OCI-LY7 (cell line): ENCODE data around the gene ZNF423. TPM values are rescaled to one million over a fixed set of nuclear protein-coding genes. Genes with fewer than 3 reads are reported as not detected.

ENCODE experiments used
- BruUV-seq: library from RNA; stranded (reverse); fragments of 400-500 nt; replicated peaks from 2 replicates; lab custom pipeline; 2021; lab: Mats Ljungman, UMichigan
- CTCF ChIA-PET: fragments of 300-600 bp; sonication (Branson Sonifier 250); formaldehyde crosslinking; loops from one replicate; lab custom pipeline; 2022; ENCODE audit warnings: antibody characterized with exemption; ENCODE audit not compliant: unreplicated experiment; lab: Charles Lee
- POLR2A ChIA-PET: fragments of 300-600 bp; sonication (Branson Sonifier 250); formaldehyde crosslinking; loops from one replicate; lab custom pipeline; 2022; ENCODE audit warnings: antibody characterized with exemption; lab: Charles Lee
- DNase-seq: peaks from one replicate; pipeline ENCODE4 v3.0.0-alpha.2; 2015; ENCODE audit warnings: low spot score
- H2AFZ ChIP-seq: fragments of 200-600 bp; sonication (generic), shearing (Covaris generic); 2 replicates; pipeline ENCODE4 v1.6.1; 2014; ENCODE audit warnings: mild to moderate bottlenecking, antibody characterized with exemption, low read length, moderate library complexity
- H3K27ac ChIP-seq: fragments of 200-600 bp; sonication (generic); 2 replicates; pipeline ENCODE4 v1.5.1; 2014; ENCODE audit warnings: mixed run types, low read depth, mild to moderate bottlenecking, moderate library complexity, low read length, inconsistent platforms; ENCODE audit not compliant: poor library complexity, severe bottlenecking
- H3K36me3 ChIP-seq: fragments of 200-600 bp; sonication (generic); 2 replicates; pipeline ENCODE4 v1.6.1; 2014; ENCODE audit warnings: mild to moderate bottlenecking, antibody characterized with exemption, low read length, moderate library complexity, mixed read lengths; ENCODE audit not compliant: insufficient read depth
- H3K4me1 ChIP-seq: fragments of 200-600 bp; sonication (generic); 2 replicates; pipeline ENCODE4 v1.5.1; 2014; ENCODE audit warnings: mild to moderate bottlenecking, low read length; ENCODE audit not compliant: insufficient read depth, poor library complexity, severe bottlenecking
- H3K4me2 ChIP-seq: fragments of 200-600 bp; sonication (generic); 2 replicates; pipeline ENCODE4 v1.6.1; 2014; ENCODE audit warnings: mild to moderate bottlenecking, low read length
- H3K4me3 ChIP-seq: fragments of 200-600 bp; sonication (generic); 2 replicates; pipeline ENCODE4 v1.5.1; 2014; ENCODE audit warnings: mild to moderate bottlenecking, low read depth, low read length; ENCODE audit not compliant: poor library complexity, severe bottlenecking
- H3K79me2 ChIP-seq: fragments of 200-600 bp; sonication (generic); 2 replicates; pipeline ENCODE4 v1.6.1; 2016; ENCODE audit warnings: low read depth, mild to moderate bottlenecking, low read length, moderate library complexity, mixed read lengths; ENCODE audit not compliant: insufficient read depth
- H3K9me2 ChIP-seq: fragments of 200-600 bp; sonication (generic); 2 replicates; pipeline ENCODE4 v1.6.1; 2016; ENCODE audit warnings: mild to moderate bottlenecking, low read length, mixed read lengths; ENCODE audit not compliant: insufficient read depth
- H3K9me3 ChIP-seq: fragments of 200-600 bp; sonication (generic); 2 replicates; pipeline ENCODE4 v1.6.1; 2014; ENCODE audit warnings: mild to moderate bottlenecking, mixed run types, low read length, mixed read lengths
- H4K20me1 ChIP-seq: fragments of 200-600 bp; sonication (generic); 2 replicates; pipeline ENCODE4 v1.6.1; 2014; ENCODE audit warnings: mild to moderate bottlenecking, antibody characterized with exemption, low read length, moderate library complexity, mixed read lengths; ENCODE audit not compliant: insufficient read depth
- CTCF ChIP-seq: fragments of 200-600 bp; sonication (generic); conservative IDR thresholded peaks from 2 replicates; pipeline ENCODE4 v1.5.1; 2014; ENCODE audit warnings: mild to moderate bottlenecking, antibody characterized with exemption, low read length, moderate library complexity, mixed read lengths
- EZH2phosphoT487 ChIP-seq: fragments of 200-600 bp; sonication (generic); IDR thresholded peaks from 2 replicates; pipeline ENCODE4 v1.6.1; 2018; ENCODE audit warnings: low read depth, borderline replicate concordance, mild to moderate bottlenecking, mixed run types, antibody characterized with exemption, low read length, moderate library complexity, mixed read lengths
- intact Hi-C: fragments of 100-400 bp; cut with micrococcal nuclease; formaldehyde crosslinking; loops from one replicate; pipeline ENCODE4 v1.10.0; 2022; ENCODE audit not compliant: unreplicated experiment
- total RNA-seq, 2 experiments: library from RNA; depleted of rRNA in 1 of 2; stranded (reverse); fragments of >200 nt in 1 of 2; shearing (Covaris generic) in 1 of 2; gene quantifications; 2 replicates each; pipeline ENCODE4 v1.2.3, GENCODE V29; 2014 to 2022

Gene ZNF423
- total RNA-seq, 2 experiments from 2014 or later, result 0.09 to 0.13 TPM

- Histone ChIP-seq H4K20me1 (no peaks in the 10 kb centered on the region), H3K4me3 (no peak overlapping the region), H3K27ac (no peak overlapping the region), H2AFZ (no peak overlapping the region), H3K4me1 (no peaks in the 10 kb centered on the region), H3K4me2 (no peak overlapping the region), H3K9me3 (no peaks in the 10 kb centered on the region), H3K9me2 (no peaks in the 10 kb centered on the region), H3K36me3 (no peaks in the 10 kb centered on the region), H3K79me2 (no peaks in the 10 kb centered on the region)
- POLR2A ChIA-PET, result no interaction called here
- no peak for DNase-seq
- intact Hi-C loops, result no loop called here
- CTCF ChIA-PET, result no interaction called here
- no TSS peak for BruUV-seq
- TF ChIP-seq CTCF, result no peak
- no peak for TF ChIP-seq EZH2phosphoT487
These were observed 193.3 kb downstream of the ZNF423 start for GRCh38 chr16:49662569-49662968.

GRCh38 chr16:49661465-49662187 is 194.3 kb downstream of the ZNF423 start:
- BruUV-seq, result no TSS peak
- H4K20me1 ChIP-seq, result no peaks in the 10 kb centered on the region
- intact Hi-C loops, result no loop called here
- DNase-seq, result no peak
- H3K36me3 ChIP-seq, result no peaks in the 10 kb centered on the region
- H3K9me3 ChIP-seq, result no peaks in the 10 kb centered on the region
- TF ChIP-seq EZH2phosphoT487 (no peak), CTCF (no peak)
- ChIA-PET POLR2A (no interaction called here), CTCF (no interaction called here)
- no peaks in the 10 kb centered on the region for H3K79me2 ChIP-seq
- H3K4me3 ChIP-seq, result no peak overlapping the region
- H3K9me2 ChIP-seq, result no peaks in the 10 kb centered on the region
- H3K4me2 ChIP-seq, result no peak overlapping the region
- no peak overlapping the region for H3K27ac ChIP-seq
- no peaks in the 10 kb centered on the region for H3K4me1 ChIP-seq
- no peak overlapping the region for H2AFZ ChIP-seq

- no peak for DNase-seq
- BruUV-seq, result no TSS peak
These were observed 195.3 kb downstream of the ZNF423 start for GRCh38 chr16:49660626-49661025.

More at GRCh38 chr16:49660626-49661025, 195.3 kb downstream of the ZNF423 start:
- no peaks in the 10 kb centered on the region for H3K9me2 ChIP-seq
- no peak overlapping the region for H3K4me2 ChIP-seq
- ChIA-PET CTCF (no interaction called here), POLR2A (no interaction called here)
- no peak overlapping the region for H3K27ac ChIP-seq
- H2AFZ ChIP-seq, result no peak overlapping the region
- H3K79me2 ChIP-seq, result no peaks in the 10 kb centered on the region
- H3K4me1 ChIP-seq, result no peaks in the 10 kb centered on the region
- TF ChIP-seq CTCF, result no peak
- no peaks in the 10 kb centered on the region for H3K9me3 ChIP-seq
- intact Hi-C loops, result no loop called here
- no peak overlapping the region for H3K4me3 ChIP-seq
- no peaks in the 10 kb centered on the region for H4K20me1 ChIP-seq
- H3K36me3 ChIP-seq, result no peaks in the 10 kb centered on the region
